HUDEP-2 (cell line): ENCODE data around the gene PLK3.
"Not testable (repeated sequence)": the region's sequence is repeated elsewhere in the genome, so short reads cannot be mapped to it uniquely, and the experiment has no call there.

Source experiments
- DNase-seq, 76 experiments: peaks; one replicate each; lab custom pipeline; 2025; ENCODE audit not compliant: unreplicated experiment in 76 of 76; lab: John Stamatoyannopoulos, UW

The PLK3 gene

GRCh38 chr1:44786841-44787426 is 13.2 kb upstream of the PLK3 start:
- DNase-seq = no peak

DNA sequence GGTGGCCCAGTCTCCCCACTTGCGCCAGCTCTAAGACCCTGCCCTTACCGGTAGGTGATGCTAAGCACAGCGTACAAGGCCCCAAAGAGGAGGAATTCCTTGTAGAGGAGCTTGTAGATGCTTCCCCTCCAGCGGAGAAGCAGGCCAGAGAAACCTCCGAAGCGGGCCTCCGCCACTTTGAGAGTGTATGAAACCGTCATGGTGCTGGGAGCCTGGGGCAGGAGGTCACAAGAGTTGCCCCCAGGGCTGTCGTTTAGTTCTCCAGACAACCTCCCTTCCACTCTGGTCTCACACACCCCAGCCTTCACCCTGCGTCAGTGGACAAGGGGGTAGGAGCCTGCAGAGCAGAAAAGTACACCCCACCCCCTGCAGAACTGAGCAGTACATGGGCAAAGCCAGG is 12.7 kb upstream of the PLK3 start:
- no peak for DNase-seq

GRCh38 chr1:44788120-44788860 is 11.9 kb upstream of the PLK3 start, which contains the start of gene BEST4:
Gene BEST4, minus strand, starts transcription at chr1:44788170. Its CDS starts 465 bp downstream, at chr1:44787705.
- DNase-seq = no peak

- no peak for DNase-seq
Observed at GRCh38 chr1:44790968-44791801, 9.0 kb upstream of the PLK3 start.

- DNase-seq = no peak
Observed at GRCh38 chr1:44792736-44793502, 7.3 kb upstream of the PLK3 start.

DNA sequence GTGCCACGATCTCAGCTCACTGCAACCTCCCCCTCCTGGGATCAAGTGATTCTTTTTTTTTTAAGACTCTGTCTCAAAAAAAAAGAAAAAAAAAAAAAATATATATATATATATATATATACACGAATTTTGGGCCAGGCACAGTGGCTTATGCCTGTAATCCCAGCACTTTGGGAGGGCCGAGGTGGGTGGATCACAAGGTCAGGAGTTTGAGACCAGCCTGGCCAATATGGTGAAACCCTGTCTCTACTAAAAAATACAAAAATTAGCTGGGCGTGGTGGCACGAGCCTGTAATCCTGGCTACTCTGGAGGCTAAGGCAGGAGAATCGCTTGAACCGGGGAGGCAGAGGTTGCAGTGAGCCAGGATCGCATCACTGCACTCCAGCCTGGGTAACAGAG is 2.3 kb upstream of the PLK3 start:
- DNase-seq = not testable (repeated sequence)

DNA sequence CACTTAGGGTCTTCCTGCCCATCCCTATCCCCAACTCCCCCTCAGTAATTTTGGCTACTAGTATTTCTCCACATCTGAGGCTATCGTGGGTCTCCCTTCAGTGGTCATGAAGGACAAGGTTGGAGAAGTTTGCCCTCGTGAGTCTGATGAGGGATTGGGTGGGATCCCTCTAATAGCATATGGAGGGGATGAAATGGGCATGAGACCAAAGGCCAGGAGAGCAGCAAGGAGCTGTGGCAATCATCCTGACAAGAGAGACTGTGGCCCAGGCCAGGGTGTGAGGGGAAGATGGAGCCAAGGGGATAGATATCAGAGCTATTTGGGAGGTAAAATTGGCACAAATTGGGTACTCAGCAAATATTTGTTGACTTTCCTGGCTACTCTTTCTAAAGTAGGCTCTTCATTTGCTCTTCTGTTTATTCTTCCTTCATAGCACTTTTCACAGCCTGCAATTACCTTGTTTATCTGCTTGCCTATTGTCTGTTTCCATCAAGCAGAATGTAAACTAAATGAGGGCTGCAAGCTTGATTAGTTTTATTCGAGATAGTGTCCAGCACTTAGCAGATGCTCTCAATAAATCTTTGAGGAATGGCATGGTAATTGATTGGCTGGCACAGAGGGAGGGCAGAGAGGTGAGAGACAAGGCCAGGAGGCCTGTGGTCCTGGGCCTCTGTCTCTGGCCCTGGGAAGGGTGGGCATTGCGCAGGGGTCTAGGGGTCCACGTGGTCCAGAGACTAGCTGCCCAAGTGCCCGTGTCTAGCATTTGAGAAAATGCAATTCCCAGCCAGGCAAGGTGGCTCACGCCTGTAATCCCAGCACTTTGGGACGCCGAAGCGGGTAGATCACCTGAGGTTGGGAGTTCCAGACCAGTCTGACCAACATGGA is 1.5 kb upstream of the PLK3 start:
- no peak for DNase-seq

DNA sequence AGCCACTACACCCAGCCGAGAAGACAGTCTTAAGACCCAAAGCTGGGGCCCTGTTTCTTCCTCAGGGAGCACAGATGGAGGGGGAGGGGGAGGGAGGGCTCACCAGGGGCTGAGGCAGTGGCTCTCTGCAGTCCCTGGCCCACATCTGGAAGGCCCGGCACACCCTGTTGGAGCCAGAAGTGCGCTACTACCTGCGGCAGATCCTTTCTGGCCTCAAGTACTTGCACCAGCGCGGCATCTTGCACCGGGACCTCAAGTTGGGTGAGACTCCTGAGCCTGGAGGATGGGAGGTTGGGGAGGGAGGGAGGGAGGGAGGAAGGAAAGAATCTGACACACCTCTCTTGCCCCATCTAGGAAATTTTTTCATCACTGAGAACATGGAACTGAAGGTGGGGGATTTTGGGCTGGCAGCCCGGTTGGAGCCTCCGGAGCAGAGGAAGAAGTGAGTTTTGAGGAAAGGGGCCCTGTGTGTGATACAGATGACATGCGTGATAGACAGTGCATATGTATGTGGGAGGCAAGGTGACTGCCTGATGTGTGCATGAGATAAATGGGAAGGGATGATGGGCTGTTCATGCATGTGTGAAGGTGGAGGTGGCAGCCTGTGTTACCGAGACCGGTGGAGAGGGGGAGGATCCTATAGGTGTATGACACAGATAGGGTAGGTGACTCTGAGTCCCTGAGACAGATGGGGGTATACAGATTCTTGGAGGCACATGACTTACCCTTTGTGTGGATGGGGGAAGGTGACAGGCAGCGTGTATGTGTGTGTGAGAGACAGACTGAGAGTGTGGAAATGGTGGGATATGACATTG is 1.5 kb downstream of the PLK3 start:
- peak in 9 of 76 experiments; percentile 4 to 47 (median 31) for DNase-seq

GRCh38 chr1:44802306-44803061 is 2.3 kb downstream of the PLK3 start:
- peak in 2 of 76 experiments; percentile 40 to 41 for DNase-seq

GRCh38 chr1:44803062-44803311 is 2.8 kb downstream of the PLK3 start:
- no peak for DNase-seq

GRCh38 chr1:44803312-44804095 is 3.3 kb downstream of the PLK3 start:
- DNase-seq = no peak

GRCh38 chr1:44805311-44806024 is 5.3 kb downstream of the PLK3 start:
- no peak for DNase-seq

- DNase-seq = no peak
Observed at GRCh38 chr1:44806025-44806703, 6.0 kb downstream of the PLK3 start.

DNA sequence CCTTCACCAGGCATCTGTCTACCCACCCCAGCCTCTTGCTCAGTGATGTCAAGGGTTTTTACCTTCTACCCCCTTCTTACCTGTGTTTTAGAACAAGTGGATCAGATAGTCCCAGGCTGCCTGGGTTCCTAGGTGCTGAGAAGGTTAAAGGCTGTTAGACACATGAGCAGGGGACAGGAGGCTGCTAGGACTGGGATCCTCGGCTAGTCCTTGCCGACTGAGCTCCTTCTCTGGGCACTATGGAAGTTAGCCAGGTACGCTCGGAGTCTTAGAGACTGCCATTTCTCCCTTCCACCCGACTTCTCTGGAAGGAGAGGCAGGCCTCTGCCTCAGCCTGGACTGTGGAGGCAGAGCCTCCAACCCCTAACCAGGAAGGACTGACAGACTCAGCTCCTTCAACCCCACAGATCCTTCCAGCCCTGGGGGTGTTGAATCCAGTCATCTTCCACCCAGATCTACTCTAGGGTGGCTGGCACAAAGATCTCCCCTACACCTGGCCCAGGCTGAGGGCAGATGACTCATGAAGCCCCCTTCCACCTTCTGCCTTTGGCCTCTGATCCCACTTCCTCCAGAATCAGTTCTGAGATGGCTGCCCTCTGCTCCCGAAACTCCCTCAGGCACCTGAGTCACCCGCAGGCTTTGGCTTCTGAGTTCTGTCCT is 6.7 kb downstream of the PLK3 start, which contains the start of gene DYNLT4:
Gene DYNLT4 (minus strand): TSS at position 648 of the 660 bp plus-strand sequence. CDS start 683 bp downstream, outside the sequence.
- DNase-seq = no peak

DNA sequence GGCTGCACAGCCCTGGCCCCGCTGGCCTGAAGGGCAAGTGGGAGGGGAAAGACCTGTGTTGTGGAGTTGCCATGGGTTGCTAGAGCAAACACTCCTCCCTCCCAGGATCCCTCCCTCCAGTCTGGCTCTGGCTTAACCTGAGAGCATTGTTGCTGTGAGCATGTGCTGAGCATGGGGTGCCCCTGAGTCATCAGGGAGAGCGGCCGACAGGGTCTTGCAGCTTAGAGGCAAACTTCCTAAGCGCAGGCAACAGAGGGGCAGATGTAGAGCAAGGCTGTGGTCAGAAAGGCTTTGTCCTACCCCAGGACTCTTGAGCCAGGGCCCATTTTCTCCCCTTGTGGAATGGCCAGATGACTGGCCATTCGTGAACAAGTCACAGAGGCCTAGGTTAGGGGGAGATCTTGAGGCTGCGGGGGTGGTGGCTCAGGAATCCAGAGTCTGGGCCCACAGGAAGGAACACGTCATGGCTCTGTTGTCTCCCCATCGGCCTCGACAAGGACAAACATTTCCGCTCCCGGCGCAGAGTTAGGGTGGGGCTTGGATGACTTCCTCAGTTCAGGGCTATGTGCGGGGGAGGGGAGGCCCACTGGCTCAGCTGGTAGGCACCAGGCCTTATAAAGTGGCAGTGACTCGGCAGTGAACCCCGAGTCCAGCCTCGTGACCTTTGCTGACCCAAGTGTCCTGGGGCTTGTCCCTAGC is 7.3 kb downstream of the PLK3 start:
- peak in 74 of 76 experiments; percentile 43 to 95 (median 83) for DNase-seq
